ENCODE results near the gene TPX2. TPM values are rescaled to one million over a fixed set of nuclear protein-coding genes. Genes with fewer than 3 reads are reported as not detected.

The TPX2 gene
- total and polyA plus RNA-seq, 10 of the 15 experiments (the other 5 are each of a cell fraction or from before 2014, with no cell fraction given): 29.7 to 144 (median 89.0) TPM

DNA sequence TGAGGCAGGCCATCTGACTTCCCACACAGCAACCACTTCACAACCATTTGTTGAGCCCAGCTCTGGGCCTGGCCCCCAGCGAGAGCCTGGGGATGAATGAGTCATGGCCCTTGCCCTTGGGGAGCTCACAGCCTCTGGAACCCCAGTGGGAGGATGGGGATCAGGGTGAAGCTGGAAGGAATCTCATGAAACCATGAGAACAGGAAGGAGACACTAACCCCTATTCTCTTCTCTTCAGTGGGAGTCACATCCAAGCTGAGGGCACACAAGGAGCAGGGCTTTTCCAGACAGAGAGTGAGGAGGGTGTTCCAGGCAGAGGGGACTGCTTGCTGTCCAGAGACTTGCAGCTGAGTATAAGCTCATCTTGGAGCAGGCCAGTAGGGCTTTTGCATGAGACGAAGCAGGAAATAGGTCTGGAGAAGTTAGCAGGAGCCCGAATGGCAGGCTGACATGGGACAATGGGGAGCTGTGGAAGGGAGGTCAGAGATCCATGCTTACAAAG lies 98.9 kb downstream of the TPX2 start:
- 40% methylated on average over 3 of the region's 3 CpGs for WGBS (ENCODE audit: insufficient coverage, insufficient replicate concordance, low lambda C conversion rate, missing lambda C conversion rate)
- Histone ChIP-seq H3K4me2 (ENCODE audit: control insufficient read depth, insufficient read depth) (no peak overlapping the region), H3K9ac (ENCODE audit: control insufficient read depth, insufficient read depth, low read length) (no peak overlapping the region), H4K20me1 (ENCODE audit: control insufficient read depth, insufficient read depth) (no peaks in the 10 kb centered on the region), H3K27ac (ENCODE audit: control insufficient read depth, insufficient read depth) (no peak overlapping the region), H3K79me2 (ENCODE audit: control insufficient read depth, insufficient read depth, low read length) (no peaks in the 10 kb centered on the region), H3K27me3 (replicated peaks in 1 of 2; ENCODE audit: control insufficient read depth in 2 of 2, insufficient read depth in 2 of 2, low read length in 1 of 2) (no peaks in the 10 kb centered on the region), H3K36me3 (ENCODE audit: control insufficient read depth in 2 of 2, insufficient read depth in 2 of 2, low read length in 1 of 2) (no peaks in the 10 kb centered on the region; a peak in 1 of 4 replicates), H3K9me3 (replicated peaks; ENCODE audit: control insufficient read depth, insufficient read depth, low read length) (no peaks in the 10 kb centered on the region), H3K4me1 (ENCODE audit: control insufficient read depth, insufficient read depth, low read length) (peaks cover 8% of the 10 kb centered on the region; the same call in 1 of the 2 replicates), H3K4me3 (no peak overlapping the region), H2AFZ (ENCODE audit: control insufficient read depth, low read depth, low read length) (no peak overlapping the region)
- in situ Hi-C loops (cut with MboI): no loop called here
- CTCF ChIA-PET: interaction anchor here (0.7 to 5.7 kb wide), 7 partner anchors 10 to 272 kb away, joined by 3 to 37 read pairs (median 15); partner anchors contain the start of gene PDRG1
- ATAC-seq (no peak), FAIRE-seq (no peak), DNase-seq (ENCODE audit: low read depth, low spot score) (no peak)
- RAD21 ChIA-PET (ENCODE audit: unreplicated experiment): interaction anchor here (0.5 to 1.1 kb wide), 3 partner anchors 9 to 656 kb away, joined by 3 to 4 read pairs (median 3); no protein-coding TSS in a partner anchor
- BruUV-seq (replicated peaks): no TSS peak
- intact Hi-C loops (cut with micrococcal nuclease; ENCODE audit: unreplicated experiment): no loop called here
- POLR2A ChIA-PET: no interaction called here
- SMC1A ChIA-PET (ENCODE audit: uncharacterized antibody, unreplicated experiment): interaction anchor here (1.0 to 2.9 kb wide), 4 partner anchors 10 to 196 kb away, joined by 3 to 13 read pairs (median 4); no protein-coding TSS in a partner anchor
- TF ChIP-seq NRF1 (conservative IDR thresholded peaks at IDR 0.05; ENCODE audit: low read depth, low read length) (no peak), KDM1A (IDR thresholded peaks at IDR 0.05; ENCODE audit: borderline replicate concordance) (no peak), MTA2 (IDR thresholded peaks at IDR 0.05; ENCODE audit: low read depth) (no peak), BHLHE40 (IDR thresholded peaks at IDR 0.05; ENCODE audit: borderline replicate concordance in 1 of 2, low read depth in 2 of 2, low read length in 1 of 2) (no peak), SPI1 (IDR thresholded peaks at IDR 0.05; ENCODE audit: borderline replicate concordance, insufficient read depth, low read depth, low read length) (no peak), TAF1 (IDR thresholded peaks at IDR 0.05; ENCODE audit: borderline replicate concordance, low read depth, low read length) (no peak), SMARCA5 (IDR thresholded peaks at IDR 0.05) (no peak), CBX5 (IDR thresholded peaks at IDR 0.05; ENCODE audit: low read depth) (no peak)
- TF ChIP-seq, protein P1, sequence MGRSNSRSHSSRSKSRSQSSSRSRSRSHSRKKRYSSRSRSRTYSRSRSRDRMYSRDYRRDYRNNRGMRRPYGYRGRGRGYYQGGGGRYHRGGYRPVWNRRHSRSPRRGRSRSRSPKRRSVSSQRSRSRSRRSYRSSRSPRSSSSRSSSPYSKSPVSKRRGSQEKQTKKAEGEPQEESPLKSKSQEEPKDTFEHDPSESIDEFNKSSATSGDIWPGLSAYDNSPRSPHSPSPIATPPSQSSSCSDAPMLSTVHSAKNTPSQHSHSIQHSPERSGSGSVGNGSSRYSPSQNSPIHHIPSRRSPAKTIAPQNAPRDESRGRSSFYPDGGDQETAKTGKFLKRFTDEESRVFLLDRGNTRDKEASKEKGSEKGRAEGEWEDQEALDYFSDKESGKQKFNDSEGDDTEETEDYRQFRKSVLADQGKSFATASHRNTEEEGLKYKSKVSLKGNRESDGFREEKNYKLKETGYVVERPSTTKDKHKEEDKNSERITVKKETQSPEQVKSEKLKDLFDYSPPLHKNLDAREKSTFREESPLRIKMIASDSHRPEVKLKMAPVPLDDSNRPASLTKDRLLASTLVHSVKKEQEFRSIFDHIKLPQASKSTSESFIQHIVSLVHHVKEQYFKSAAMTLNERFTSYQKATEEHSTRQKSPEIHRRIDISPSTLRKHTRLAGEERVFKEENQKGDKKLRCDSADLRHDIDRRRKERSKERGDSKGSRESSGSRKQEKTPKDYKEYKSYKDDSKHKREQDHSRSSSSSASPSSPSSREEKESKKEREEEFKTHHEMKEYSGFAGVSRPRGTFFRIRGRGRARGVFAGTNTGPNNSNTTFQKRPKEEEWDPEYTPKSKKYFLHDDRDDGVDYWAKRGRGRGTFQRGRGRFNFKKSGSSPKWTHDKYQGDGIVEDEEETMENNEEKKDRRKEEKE (IDR thresholded peaks at IDR 0.05): no peak
- TF ChIP-seq, protein P2, sequence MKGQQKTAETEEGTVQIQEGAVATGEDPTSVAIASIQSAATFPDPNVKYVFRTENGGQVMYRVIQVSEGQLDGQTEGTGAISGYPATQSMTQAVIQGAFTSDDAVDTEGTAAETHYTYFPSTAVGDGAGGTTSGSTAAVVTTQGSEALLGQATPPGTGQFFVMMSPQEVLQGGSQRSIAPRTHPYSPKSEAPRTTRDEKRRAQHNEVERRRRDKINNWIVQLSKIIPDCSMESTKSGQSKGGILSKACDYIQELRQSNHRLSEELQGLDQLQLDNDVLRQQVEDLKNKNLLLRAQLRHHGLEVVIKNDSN (IDR thresholded peaks at IDR 0.05; ENCODE audit: borderline replicate concordance, extremely low read length, insufficient read depth, low read depth, low read length): no peak
- TF ChIP-seq, protein P3, sequence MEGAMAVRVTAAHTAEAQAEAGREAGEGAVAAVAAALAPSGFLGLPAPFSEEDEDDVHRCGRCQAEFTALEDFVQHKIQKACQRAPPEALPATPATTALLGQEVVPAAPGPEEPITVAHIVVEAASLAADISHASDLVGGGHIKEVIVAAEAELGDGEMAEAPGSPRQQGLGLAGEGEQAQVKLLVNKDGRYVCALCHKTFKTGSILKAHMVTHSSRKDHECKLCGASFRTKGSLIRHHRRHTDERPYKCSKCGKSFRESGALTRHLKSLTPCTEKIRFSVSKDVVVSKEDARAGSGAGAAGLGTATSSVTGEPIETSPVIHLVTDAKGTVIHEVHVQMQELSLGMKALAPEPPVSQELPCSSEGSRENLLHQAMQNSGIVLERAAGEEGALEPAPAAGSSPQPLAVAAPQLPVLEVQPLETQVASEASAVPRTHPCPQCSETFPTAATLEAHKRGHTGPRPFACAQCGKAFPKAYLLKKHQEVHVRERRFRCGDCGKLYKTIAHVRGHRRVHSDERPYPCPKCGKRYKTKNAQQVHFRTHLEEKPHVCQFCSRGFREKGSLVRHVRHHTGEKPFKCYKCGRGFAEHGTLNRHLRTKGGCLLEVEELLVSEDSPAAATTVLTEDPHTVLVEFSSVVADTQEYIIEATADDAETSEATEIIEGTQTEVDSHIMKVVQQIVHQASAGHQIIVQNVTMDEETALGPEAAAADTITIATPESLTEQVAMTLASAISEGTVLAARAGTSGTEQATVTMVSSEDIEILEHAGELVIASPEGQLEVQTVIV (IDR thresholded peaks at IDR 0.05; ENCODE audit: borderline replicate concordance, partially characterized antibody): no peak
- TF ChIP-seq, protein P4, sequence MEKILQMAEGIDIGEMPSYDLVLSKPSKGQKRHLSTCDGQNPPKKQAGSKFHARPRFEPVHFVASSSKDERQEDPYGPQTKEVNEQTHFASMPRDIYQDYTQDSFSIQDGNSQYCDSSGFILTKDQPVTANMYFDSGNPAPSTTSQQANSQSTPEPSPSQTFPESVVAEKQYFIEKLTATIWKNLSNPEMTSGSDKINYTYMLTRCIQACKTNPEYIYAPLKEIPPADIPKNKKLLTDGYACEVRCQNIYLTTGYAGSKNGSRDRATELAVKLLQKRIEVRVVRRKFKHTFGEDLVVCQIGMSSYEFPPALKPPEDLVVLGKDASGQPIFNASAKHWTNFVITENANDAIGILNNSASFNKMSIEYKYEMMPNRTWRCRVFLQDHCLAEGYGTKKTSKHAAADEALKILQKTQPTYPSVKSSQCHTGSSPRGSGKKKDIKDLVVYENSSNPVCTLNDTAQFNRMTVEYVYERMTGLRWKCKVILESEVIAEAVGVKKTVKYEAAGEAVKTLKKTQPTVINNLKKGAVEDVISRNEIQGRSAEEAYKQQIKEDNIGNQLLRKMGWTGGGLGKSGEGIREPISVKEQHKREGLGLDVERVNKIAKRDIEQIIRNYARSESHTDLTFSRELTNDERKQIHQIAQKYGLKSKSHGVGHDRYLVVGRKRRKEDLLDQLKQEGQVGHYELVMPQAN (conservative IDR thresholded peaks at IDR 0.05): no peak
